SK-N-SH (cell line): ENCODE data around the gene ACP3. TPM values are rescaled to one million over a fixed set of nuclear protein-coding genes. Genes with fewer than 3 reads are reported as not detected.
A peak's percentile ranks its signal among the peaks of the same experiment; 100 is the strongest.

ENCODE experiments used
- CTCF ChIA-PET: fragments of 300-600, 350-600 bp; formaldehyde crosslinking; extraction: SDS; loops from one replicate; lab custom pipeline; 2021; lab: Yijun Ruan, JAX
- POLR2A ChIA-PET: fragments of 350-600 bp; sonication (Branson Sonifier 250); formaldehyde crosslinking; extraction: SDS; loops from one replicate; lab custom pipeline; 2020; ENCODE audit warnings: antibody characterized with exemption, inconsistent platforms; lab: Yijun Ruan, JAX
- DNase-seq: peaks from one replicate; pipeline ENCODE4 v3.0.0; 2012
- H2AFZ ChIP-seq: fragments of 200-600 bp; sonication (generic); 2 replicates; pipeline ENCODE4 v1.8.1; 2016; ENCODE audit warnings: antibody characterized with exemption, mild to moderate bottlenecking, low read depth
- H3F3A ChIP-seq: fragments of 200-600 bp; sonication (generic); replicated peaks from 2 replicates; pipeline ENCODE3; 2016; ENCODE audit warnings: antibody characterized with exemption, mild to moderate bottlenecking; ENCODE audit not compliant: insufficient read depth
- H3K27ac ChIP-seq, 2 experiments: fragments of 200-500 bp in 1 of 2; fragments of 200-600 bp in 1 of 2; sonication (Bioruptor generic) in 1 of 2; sonication (generic), shearing (Covaris generic) in 1 of 2; 2 replicates each; pipeline versions ENCODE4 v1.5.1 to v1.6.1; 2014 to 2016; ENCODE audit warnings: low read depth in 2 of 2, inconsistent platforms in 1 of 2, low read length in 1 of 2, mild to moderate bottlenecking in 1 of 2, mixed read lengths in 1 of 2
- H3K27me3 ChIP-seq: fragments of 200-600 bp; sonication (generic), shearing (Covaris generic); 2 replicates; pipeline ENCODE4 v1.6.1; 2016; ENCODE audit warnings: mixed run types; ENCODE audit not compliant: insufficient read depth
- H3K36me3 ChIP-seq, 2 experiments: fragments of 200-500 bp in 1 of 2; fragments of 200-600 bp in 1 of 2; sonication (Bioruptor generic) in 1 of 2; sonication (generic) in 1 of 2; replicated peaks in 1 of 2; 2 replicates each; pipeline versions ENCODE3 to v1.5.1; 2014 to 2016; ENCODE audit warnings: low read length in 1 of 2, mild to moderate bottlenecking in 1 of 2; ENCODE audit not compliant: insufficient read depth in 2 of 2, control insufficient read depth in 1 of 2
- H3K4me1 ChIP-seq, 2 experiments: fragments of 200-500 bp in 1 of 2; fragments of 200-600 bp in 1 of 2; sonication (Bioruptor generic) in 1 of 2; sonication (generic), shearing (Covaris generic) in 1 of 2; 2 replicates each; pipeline versions ENCODE4 v1.5.1 to v1.6.1; 2014 to 2016; ENCODE audit warnings: low read depth in 1 of 2, low read length in 1 of 2, mixed run types in 1 of 2; ENCODE audit not compliant: insufficient read depth in 2 of 2, control insufficient read depth in 1 of 2
- H3K4me2 ChIP-seq: fragments of 200-600 bp; sonication (generic), shearing (Covaris generic); 2 replicates; pipeline ENCODE4 v1.6.1; 2017; ENCODE audit warnings: mixed run types
- H3K4me3 ChIP-seq, 2 experiments: fragments of 200-500 bp in 1 of 2; fragments of 200-600 bp in 1 of 2; sonication (Bioruptor generic) in 1 of 2; sonication (generic), shearing (Covaris generic) in 1 of 2; 2 replicates each; pipeline versions ENCODE4 v1.5.1 to v1.8.1; 2014 to 2016; ENCODE audit warnings: low read depth in 2 of 2, inconsistent platforms in 1 of 2, low read length in 1 of 2, mild to moderate bottlenecking in 1 of 2, mixed read lengths in 1 of 2, moderate library complexity in 1 of 2
- H3K79me2 ChIP-seq: fragments of 200-600 bp; sonication (generic); 2 replicates; pipeline ENCODE4 v1.8.1; 2017; ENCODE audit warnings: mild to moderate bottlenecking; ENCODE audit not compliant: insufficient read depth
- H3K9ac ChIP-seq: fragments of 200-600 bp; sonication (generic); 2 replicates; pipeline ENCODE4 v1.6.1; 2017; ENCODE audit warnings: mixed run types
- H3K9me2 ChIP-seq: fragments of 200-600 bp; sonication (generic); 2 replicates; pipeline ENCODE4 v1.6.1; 2017; ENCODE audit warnings: mixed run types
- H3K9me3 ChIP-seq: fragments of 200-600 bp; sonication (generic); 2 replicates; pipeline ENCODE4 v1.6.1; 2017; ENCODE audit warnings: mixed run types, mild to moderate bottlenecking, moderate library complexity
- H4K20me1 ChIP-seq: fragments of 200-600 bp; sonication (generic); 2 replicates; pipeline ENCODE4 v1.6.1; 2017; ENCODE audit warnings: mild to moderate bottlenecking, mixed run types; ENCODE audit not compliant: insufficient read depth
- EP300 ChIP-seq, 2 experiments: IDR thresholded peaks; 2 replicates each; pipeline versions ENCODE4 v1.4.0 to v1.6.1; 2012; ENCODE audit warnings: borderline replicate concordance in 1 of 2, low read depth in 1 of 2, low read length in 1 of 2
- FOXJ3 ChIP-seq: sonication (generic); formaldehyde crosslinking; IDR thresholded peaks from 2 replicates; pipeline ENCODE4 v1.5.1; 2020; ENCODE audit warnings: mild to moderate bottlenecking, missing genetic modification reagents
- GABPA ChIP-seq: IDR thresholded peaks from 2 replicates; pipeline ENCODE4 v1.4.0; 2012; ENCODE audit warnings: low read depth, mild to moderate bottlenecking
- JUND ChIP-seq: IDR thresholded peaks from 2 replicates; pipeline ENCODE4 v1.4.0; 2012
- MAX ChIP-seq: IDR thresholded peaks from 2 replicates; pipeline ENCODE4 v1.4.0; 2012; ENCODE audit warnings: low read depth
- MEF2A ChIP-seq: IDR thresholded peaks from 2 replicates; pipeline ENCODE4 v1.4.0; 2012; ENCODE audit warnings: low read depth, borderline replicate concordance
- MXI1 ChIP-seq: IDR thresholded peaks from 2 replicates; pipeline ENCODE4 v1.6.1; 2012; ENCODE audit warnings: mild to moderate bottlenecking, low read depth, low read length, improper control_type of control experiment
- NFIC ChIP-seq: IDR thresholded peaks from 2 replicates; pipeline ENCODE4 v1.4.0; 2012; ENCODE audit warnings: borderline replicate concordance
- NRF1 ChIP-seq: IDR thresholded peaks from 2 replicates; pipeline ENCODE4 v1.6.1; 2012; ENCODE audit warnings: low read depth, mild to moderate bottlenecking, low read length
- POLR2AphosphoS5 ChIP-seq: IDR thresholded peaks from 2 replicates; pipeline ENCODE4 v1.6.1; 2012; ENCODE audit warnings: low read depth, low read length
- RAD21 ChIP-seq: IDR thresholded peaks from 2 replicates; pipeline ENCODE4 v1.6.1; 2012; ENCODE audit warnings: mild to moderate bottlenecking, low read length
- RCOR1 ChIP-seq: fragments of 150-350 bp; IDR thresholded peaks from 2 replicates; pipeline ENCODE4 v1.6.1; 2017; ENCODE audit warnings: antibody characterized with exemption, low read length
- SMC3 ChIP-seq: IDR thresholded peaks from 2 replicates; pipeline ENCODE4 v1.6.1; 2012; ENCODE audit warnings: low read depth, low read length, improper control_type of control experiment
- TEAD4 ChIP-seq: IDR thresholded peaks from 2 replicates; pipeline ENCODE4 v1.4.0; 2012; ENCODE audit warnings: mild to moderate bottlenecking, borderline replicate concordance; ENCODE audit not compliant: insufficient read depth
- USF1 ChIP-seq: IDR thresholded peaks from 2 replicates; pipeline ENCODE4 v1.4.0; 2012; ENCODE audit warnings: low read depth, borderline replicate concordance
- YY1 ChIP-seq: IDR thresholded peaks from 2 replicates; pipeline ENCODE4 v1.4.0; 2012; ENCODE audit warnings: low read depth, mild to moderate bottlenecking
- WGBS: methylation state at CpG from one replicate; pipeline ENCODE4 v1.1.6; 2017; ENCODE audit warnings: low lambda C conversion rate; 5-methylcytosine and 5-hydroxymethylcytosine counted together
- polyA plus RNA-seq, 3 experiments: library from polyadenylated mRNA; depleted of rRNA; stranded (reverse); fragments of >200 nt; gene quantifications; 2 replicates each; pipeline ENCODE4 v1.2.3, GENCODE V29; 2012
- TF ChIP-seq, protein P1 (sequence below): fragments of 200-600 bp; sonication (generic); IDR thresholded peaks from 2 replicates; pipeline ENCODE4 v1.6.1; 2017; ENCODE audit warnings: antibody characterized with exemption, mild to moderate bottlenecking, moderate library complexity

The ACP3 gene
- polyA plus RNA-seq, 1 of the 3 experiments (the other 2 are of a cell fraction): 0.30 TPM

DNA sequence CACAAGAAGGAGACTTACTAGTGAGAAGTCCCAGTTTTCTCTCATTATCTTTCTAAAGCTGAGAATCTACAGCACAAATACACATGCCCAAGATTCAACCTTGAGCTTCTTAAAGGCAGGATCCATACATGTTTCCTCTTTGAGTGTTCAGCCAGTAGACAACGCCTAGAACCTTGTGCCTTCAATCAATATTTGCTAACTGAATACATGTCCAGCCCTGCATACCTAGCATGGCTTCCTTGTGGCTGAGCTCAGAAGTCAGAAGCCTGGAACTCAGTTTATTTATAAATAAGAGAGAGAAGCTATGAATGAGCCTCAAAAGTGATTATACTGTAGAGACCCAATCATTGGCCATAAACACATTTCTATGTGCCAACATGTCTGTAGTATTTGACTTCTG, 43.5 kb downstream of the ACP3 start:
- 40% methylated on average over 1 of the region's 1 CpG for WGBS
- ChIA-PET CTCF (interaction anchor here (1.0 to 1.6 kb wide), 3 partner anchors 18 to 39 kb away, joined by 3 to 5 read pairs (median 3); no protein-coding TSS in a partner anchor), POLR2A (no interaction called here)
- Histone ChIP-seq H3K36me3 (no peaks in the 10 kb centered on the region), H3F3A (no peaks in the 10 kb centered on the region), H2AFZ (no peak overlapping the region), H3K27ac (no peak overlapping the region), H3K27me3 (no peaks in the 10 kb centered on the region), H3K9ac (no peak overlapping the region), H3K4me3 (no peak overlapping the region), H3K9me3 (no peaks in the 10 kb centered on the region), H3K4me1 (peaks cover 0 to 4% of the 10 kb centered on the region in 2 experiments; a peak in 1 of 4 replicates), H3K4me2 (no peak overlapping the region), H3K9me2 (no peaks in the 10 kb centered on the region), H3K79me2 (no peaks in the 10 kb centered on the region), H4K20me1 (no peaks in the 10 kb centered on the region)
- TF ChIP-seq MAX (no peak), POLR2AphosphoS5 (no peak), RCOR1 (no peak), EP300 (IDR thresholded peaks at IDR 0.05; ENCODE audit: borderline replicate concordance in 1 of 2, low read depth in 1 of 2, low read length in 1 of 2) (no peak), RAD21 (no peak), FOXJ3 (CRISPR knock-in tag) (no peak), NFIC (no peak)
- TF ChIP-seq, protein P1, sequence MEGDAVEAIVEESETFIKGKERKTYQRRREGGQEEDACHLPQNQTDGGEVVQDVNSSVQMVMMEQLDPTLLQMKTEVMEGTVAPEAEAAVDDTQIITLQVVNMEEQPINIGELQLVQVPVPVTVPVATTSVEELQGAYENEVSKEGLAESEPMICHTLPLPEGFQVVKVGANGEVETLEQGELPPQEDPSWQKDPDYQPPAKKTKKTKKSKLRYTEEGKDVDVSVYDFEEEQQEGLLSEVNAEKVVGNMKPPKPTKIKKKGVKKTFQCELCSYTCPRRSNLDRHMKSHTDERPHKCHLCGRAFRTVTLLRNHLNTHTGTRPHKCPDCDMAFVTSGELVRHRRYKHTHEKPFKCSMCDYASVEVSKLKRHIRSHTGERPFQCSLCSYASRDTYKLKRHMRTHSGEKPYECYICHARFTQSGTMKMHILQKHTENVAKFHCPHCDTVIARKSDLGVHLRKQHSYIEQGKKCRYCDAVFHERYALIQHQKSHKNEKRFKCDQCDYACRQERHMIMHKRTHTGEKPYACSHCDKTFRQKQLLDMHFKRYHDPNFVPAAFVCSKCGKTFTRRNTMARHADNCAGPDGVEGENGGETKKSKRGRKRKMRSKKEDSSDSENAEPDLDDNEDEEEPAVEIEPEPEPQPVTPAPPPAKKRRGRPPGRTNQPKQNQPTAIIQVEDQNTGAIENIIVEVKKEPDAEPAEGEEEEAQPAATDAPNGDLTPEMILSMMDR: no peak
- DNase-seq: no peak

- Histone ChIP-seq H3K4me3 (no peak overlapping the region), H4K20me1 (no peaks in the 10 kb centered on the region), H3K4me1 (peaks cover 0 to 4% of the 10 kb centered on the region in 2 experiments; a peak in 1 of 4 replicates), H3K9me3 (no peaks in the 10 kb centered on the region), H3K9ac (no peak overlapping the region), H3K79me2 (no peaks in the 10 kb centered on the region), H3K4me2 (no peak overlapping the region), H2AFZ (no peak overlapping the region), H3F3A (no peaks in the 10 kb centered on the region), H3K27ac (no peak overlapping the region), H3K27me3 (no peaks in the 10 kb centered on the region), H3K9me2 (no peaks in the 10 kb centered on the region), H3K36me3 (no peaks in the 10 kb centered on the region)
- CTCF ChIA-PET: interaction anchor here (1.2 to 1.8 kb wide), 2 partner anchors 10 to 37 kb away, joined by 5 to 7 read pairs; no protein-coding TSS in a partner anchor
- 22% methylated on average over 2 of the region's 2 CpGs for WGBS
- peak; percentile 20 for DNase-seq
- TF ChIP-seq GABPA: no peak
- POLR2A ChIA-PET: no interaction called here
Measured at GRCh38 chr3:132362329-132362728, 45.1 kb downstream of the ACP3 start.

DNA sequence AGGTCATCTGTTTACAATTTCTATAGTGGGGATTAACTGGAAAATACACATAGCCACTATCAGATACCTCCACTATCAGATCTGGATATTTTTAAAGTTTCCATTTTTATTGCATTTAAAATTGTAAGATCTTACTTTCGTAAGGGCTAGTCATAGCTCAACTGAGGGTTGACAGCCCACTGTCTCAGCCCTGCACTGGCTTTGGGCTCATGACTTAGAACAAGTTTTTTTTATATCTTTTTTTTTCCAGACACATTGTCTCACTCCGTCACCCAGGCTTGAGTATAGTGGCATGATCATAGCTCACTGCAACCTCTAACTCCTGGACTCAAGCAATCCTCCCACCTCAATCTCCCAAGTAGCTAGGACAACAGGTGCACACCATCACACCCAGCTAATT, 51.3 kb downstream of the ACP3 start:
- Histone ChIP-seq H2AFZ (no peak overlapping the region), H3K4me3 (no peak overlapping the region), H3K27me3 (no peaks in the 10 kb centered on the region), H3K79me2 (no peaks in the 10 kb centered on the region), H3K9me3 (no peaks in the 10 kb centered on the region), H3K9me2 (no peaks in the 10 kb centered on the region), H3K27ac (no peak overlapping the region), H3K9ac (no peak overlapping the region), H3K36me3 (no peaks in the 10 kb centered on the region), H3K4me2 (no peak overlapping the region), H3K4me1 (peaks cover 0 to 3% of the 10 kb centered on the region in 2 experiments; a peak in 1 of 4 replicates), H3F3A (no peaks in the 10 kb centered on the region), H4K20me1 (no peaks in the 10 kb centered on the region)
- ChIA-PET POLR2A (interaction anchor here (0.6 kb wide), 1 partner anchor 10 kb away, joined by 4 read pairs; no protein-coding TSS in a partner anchor), CTCF (interaction anchor here (1.0 to 3.4 kb wide), 4 partner anchors 13 to 31 kb away, joined by 3 to 12 read pairs (median 4); no protein-coding TSS in a partner anchor)
- no peak for DNase-seq
- 37% methylated on average over 2 of the region's 2 CpGs for WGBS
- TF ChIP-seq JUND (no peak), YY1 (no peak), SMC3 (no peak), NFIC (no peak), MAX (no peak), TEAD4 (no peak), MEF2A (no peak), MXI1 (no peak), USF1 (no peak), NRF1 (no peak), EP300 (IDR thresholded peaks at IDR 0.05; ENCODE audit: borderline replicate concordance in 1 of 2, low read depth in 1 of 2, low read length in 1 of 2) (no peak)
